OCI-M2 (cell line): ENCODE results near the gene COMMD9.

ENCODE experiments used
- DNase-seq: peaks from one replicate; lab custom pipeline; 2025; ENCODE audit not compliant: unreplicated experiment; lab: John Stamatoyannopoulos, UW

Gene COMMD9

GRCh38 chr11:36227044-36227443 lies 62.2 kb downstream of the COMMD9 start:
- no peak for DNase-seq

GRCh38 chr11:36224209-36224882 lies 64.9 kb downstream of the COMMD9 start:
- no peak for DNase-seq

- DNase-seq: no peak
Measured at GRCh38 chr11:36222831-36223635, 66.2 kb downstream of the COMMD9 start.
